A673 (cell line): ENCODE results near the gene PSMA5.

Source experiments
- EZH2 ChIP-seq: fragments of 200-600 bp; sonication (generic); IDR thresholded peaks from 2 replicates; pipeline ENCODE4 v1.6.1; 2017; ENCODE audit warnings: borderline replicate concordance, low read depth, mild to moderate bottlenecking, mixed read lengths, antibody characterized with exemption, low read length; ENCODE audit not compliant: poor library complexity, severe bottlenecking
- TF ChIP-seq, protein P1 (sequence below): fragments of 300-800, 200-600 bp; sonication (generic); conservative IDR thresholded peaks from 2 replicates; pipeline ENCODE4 v1.5.1; 2017; ENCODE audit warnings: low read depth, mild to moderate bottlenecking, antibody characterized with exemption, low read length, moderate library complexity, mixed read lengths

DNA sequence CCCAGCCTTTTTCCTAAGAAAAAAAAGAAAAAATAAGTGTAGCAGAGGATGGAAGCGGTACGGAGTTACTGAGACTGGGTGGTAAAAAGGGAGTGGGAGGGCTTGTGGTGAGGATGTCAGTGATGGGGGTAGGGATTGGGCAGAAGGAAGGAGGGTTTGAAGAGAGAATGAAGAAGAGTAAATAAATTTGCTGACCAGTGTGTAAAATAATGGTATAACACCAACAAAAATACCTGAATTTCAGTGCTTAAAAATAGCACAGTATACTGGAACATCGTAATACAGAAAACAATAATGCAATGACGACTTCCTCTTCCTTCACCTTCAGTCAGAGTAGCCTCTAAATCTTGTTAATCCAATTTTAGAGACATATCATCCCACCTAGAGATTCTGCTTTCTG is 21.3 kb upstream of the PSMA5 start:
- TF ChIP-seq, protein P1, sequence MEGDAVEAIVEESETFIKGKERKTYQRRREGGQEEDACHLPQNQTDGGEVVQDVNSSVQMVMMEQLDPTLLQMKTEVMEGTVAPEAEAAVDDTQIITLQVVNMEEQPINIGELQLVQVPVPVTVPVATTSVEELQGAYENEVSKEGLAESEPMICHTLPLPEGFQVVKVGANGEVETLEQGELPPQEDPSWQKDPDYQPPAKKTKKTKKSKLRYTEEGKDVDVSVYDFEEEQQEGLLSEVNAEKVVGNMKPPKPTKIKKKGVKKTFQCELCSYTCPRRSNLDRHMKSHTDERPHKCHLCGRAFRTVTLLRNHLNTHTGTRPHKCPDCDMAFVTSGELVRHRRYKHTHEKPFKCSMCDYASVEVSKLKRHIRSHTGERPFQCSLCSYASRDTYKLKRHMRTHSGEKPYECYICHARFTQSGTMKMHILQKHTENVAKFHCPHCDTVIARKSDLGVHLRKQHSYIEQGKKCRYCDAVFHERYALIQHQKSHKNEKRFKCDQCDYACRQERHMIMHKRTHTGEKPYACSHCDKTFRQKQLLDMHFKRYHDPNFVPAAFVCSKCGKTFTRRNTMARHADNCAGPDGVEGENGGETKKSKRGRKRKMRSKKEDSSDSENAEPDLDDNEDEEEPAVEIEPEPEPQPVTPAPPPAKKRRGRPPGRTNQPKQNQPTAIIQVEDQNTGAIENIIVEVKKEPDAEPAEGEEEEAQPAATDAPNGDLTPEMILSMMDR, result no peak
- no peak for TF ChIP-seq EZH2
